ENCODE data around the gene CEL.

DNA sequence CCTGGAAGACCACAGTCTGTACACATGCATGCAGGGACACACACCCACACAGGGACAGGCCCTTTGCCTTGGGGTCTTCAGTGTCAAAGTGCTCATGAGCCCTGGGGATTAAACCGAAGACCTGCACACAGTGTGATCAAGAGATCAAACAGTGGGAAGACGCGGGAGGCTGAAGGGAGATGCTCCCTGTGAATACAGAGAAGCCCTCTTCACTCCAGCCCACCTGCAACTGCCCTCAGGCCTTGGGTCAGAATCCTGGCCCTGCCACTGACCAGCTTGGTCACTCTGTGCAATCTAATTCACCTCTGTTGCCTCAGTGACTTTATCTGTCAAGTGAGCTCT, 56.4 kb downstream of the CEL start:
- TF ChIP-seq, protein P1, sequence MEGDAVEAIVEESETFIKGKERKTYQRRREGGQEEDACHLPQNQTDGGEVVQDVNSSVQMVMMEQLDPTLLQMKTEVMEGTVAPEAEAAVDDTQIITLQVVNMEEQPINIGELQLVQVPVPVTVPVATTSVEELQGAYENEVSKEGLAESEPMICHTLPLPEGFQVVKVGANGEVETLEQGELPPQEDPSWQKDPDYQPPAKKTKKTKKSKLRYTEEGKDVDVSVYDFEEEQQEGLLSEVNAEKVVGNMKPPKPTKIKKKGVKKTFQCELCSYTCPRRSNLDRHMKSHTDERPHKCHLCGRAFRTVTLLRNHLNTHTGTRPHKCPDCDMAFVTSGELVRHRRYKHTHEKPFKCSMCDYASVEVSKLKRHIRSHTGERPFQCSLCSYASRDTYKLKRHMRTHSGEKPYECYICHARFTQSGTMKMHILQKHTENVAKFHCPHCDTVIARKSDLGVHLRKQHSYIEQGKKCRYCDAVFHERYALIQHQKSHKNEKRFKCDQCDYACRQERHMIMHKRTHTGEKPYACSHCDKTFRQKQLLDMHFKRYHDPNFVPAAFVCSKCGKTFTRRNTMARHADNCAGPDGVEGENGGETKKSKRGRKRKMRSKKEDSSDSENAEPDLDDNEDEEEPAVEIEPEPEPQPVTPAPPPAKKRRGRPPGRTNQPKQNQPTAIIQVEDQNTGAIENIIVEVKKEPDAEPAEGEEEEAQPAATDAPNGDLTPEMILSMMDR (conservative IDR thresholded peaks at IDR 0.05; ENCODE audit: low read depth in 2 of 2) = no peak
- TF ChIP-seq EZH2 (IDR thresholded peaks at IDR 0.05; ENCODE audit: low read depth, unreplicated experiment) (no peak), EZH2phosphoT487 (IDR thresholded peaks at IDR 0.05; ENCODE audit: unreplicated experiment) (no peak), POLR2AphosphoS5 (IDR thresholded peaks at IDR 0.05; ENCODE audit: low read depth) (no peak), NANOG (IDR thresholded peaks at IDR 0.05; ENCODE audit: borderline replicate concordance) (no peak), JUNB (IDR thresholded peaks at IDR 0.05; ENCODE audit: unreplicated experiment) (no peak), STAT1 (IDR thresholded peaks at IDR 0.05; ENCODE audit: unreplicated experiment) (no peak), CREB1 (CRISPR knock-in tag; IDR thresholded peaks at IDR 0.05; ENCODE audit: low read depth) (no peak), ZNF114 (CRISPR knock-in tag; IDR thresholded peaks at IDR 0.05) (no peak), ZNF331 (CRISPR knock-in tag; IDR thresholded peaks at IDR 0.05; ENCODE audit: low read depth) (no peak)
- TF ChIP-seq, protein P2, sequence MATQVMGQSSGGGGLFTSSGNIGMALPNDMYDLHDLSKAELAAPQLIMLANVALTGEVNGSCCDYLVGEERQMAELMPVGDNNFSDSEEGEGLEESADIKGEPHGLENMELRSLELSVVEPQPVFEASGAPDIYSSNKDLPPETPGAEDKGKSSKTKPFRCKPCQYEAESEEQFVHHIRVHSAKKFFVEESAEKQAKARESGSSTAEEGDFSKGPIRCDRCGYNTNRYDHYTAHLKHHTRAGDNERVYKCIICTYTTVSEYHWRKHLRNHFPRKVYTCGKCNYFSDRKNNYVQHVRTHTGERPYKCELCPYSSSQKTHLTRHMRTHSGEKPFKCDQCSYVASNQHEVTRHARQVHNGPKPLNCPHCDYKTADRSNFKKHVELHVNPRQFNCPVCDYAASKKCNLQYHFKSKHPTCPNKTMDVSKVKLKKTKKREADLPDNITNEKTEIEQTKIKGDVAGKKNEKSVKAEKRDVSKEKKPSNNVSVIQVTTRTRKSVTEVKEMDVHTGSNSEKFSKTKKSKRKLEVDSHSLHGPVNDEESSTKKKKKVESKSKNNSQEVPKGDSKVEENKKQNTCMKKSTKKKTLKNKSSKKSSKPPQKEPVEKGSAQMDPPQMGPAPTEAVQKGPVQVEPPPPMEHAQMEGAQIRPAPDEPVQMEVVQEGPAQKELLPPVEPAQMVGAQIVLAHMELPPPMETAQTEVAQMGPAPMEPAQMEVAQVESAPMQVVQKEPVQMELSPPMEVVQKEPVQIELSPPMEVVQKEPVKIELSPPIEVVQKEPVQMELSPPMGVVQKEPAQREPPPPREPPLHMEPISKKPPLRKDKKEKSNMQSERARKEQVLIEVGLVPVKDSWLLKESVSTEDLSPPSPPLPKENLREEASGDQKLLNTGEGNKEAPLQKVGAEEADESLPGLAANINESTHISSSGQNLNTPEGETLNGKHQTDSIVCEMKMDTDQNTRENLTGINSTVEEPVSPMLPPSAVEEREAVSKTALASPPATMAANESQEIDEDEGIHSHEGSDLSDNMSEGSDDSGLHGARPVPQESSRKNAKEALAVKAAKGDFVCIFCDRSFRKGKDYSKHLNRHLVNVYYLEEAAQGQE (IDR thresholded peaks at IDR 0.05; ENCODE audit: unreplicated experiment) = no peak
- TF ChIP-seq, protein P3, sequence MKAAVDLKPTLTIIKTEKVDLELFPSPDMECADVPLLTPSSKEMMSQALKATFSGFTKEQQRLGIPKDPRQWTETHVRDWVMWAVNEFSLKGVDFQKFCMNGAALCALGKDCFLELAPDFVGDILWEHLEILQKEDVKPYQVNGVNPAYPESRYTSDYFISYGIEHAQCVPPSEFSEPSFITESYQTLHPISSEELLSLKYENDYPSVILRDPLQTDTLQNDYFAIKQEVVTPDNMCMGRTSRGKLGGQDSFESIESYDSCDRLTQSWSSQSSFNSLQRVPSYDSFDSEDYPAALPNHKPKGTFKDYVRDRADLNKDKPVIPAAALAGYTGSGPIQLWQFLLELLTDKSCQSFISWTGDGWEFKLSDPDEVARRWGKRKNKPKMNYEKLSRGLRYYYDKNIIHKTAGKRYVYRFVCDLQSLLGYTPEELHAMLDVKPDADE (IDR thresholded peaks at IDR 0.05) = no peak
- TF ChIP-seq, protein P4, sequence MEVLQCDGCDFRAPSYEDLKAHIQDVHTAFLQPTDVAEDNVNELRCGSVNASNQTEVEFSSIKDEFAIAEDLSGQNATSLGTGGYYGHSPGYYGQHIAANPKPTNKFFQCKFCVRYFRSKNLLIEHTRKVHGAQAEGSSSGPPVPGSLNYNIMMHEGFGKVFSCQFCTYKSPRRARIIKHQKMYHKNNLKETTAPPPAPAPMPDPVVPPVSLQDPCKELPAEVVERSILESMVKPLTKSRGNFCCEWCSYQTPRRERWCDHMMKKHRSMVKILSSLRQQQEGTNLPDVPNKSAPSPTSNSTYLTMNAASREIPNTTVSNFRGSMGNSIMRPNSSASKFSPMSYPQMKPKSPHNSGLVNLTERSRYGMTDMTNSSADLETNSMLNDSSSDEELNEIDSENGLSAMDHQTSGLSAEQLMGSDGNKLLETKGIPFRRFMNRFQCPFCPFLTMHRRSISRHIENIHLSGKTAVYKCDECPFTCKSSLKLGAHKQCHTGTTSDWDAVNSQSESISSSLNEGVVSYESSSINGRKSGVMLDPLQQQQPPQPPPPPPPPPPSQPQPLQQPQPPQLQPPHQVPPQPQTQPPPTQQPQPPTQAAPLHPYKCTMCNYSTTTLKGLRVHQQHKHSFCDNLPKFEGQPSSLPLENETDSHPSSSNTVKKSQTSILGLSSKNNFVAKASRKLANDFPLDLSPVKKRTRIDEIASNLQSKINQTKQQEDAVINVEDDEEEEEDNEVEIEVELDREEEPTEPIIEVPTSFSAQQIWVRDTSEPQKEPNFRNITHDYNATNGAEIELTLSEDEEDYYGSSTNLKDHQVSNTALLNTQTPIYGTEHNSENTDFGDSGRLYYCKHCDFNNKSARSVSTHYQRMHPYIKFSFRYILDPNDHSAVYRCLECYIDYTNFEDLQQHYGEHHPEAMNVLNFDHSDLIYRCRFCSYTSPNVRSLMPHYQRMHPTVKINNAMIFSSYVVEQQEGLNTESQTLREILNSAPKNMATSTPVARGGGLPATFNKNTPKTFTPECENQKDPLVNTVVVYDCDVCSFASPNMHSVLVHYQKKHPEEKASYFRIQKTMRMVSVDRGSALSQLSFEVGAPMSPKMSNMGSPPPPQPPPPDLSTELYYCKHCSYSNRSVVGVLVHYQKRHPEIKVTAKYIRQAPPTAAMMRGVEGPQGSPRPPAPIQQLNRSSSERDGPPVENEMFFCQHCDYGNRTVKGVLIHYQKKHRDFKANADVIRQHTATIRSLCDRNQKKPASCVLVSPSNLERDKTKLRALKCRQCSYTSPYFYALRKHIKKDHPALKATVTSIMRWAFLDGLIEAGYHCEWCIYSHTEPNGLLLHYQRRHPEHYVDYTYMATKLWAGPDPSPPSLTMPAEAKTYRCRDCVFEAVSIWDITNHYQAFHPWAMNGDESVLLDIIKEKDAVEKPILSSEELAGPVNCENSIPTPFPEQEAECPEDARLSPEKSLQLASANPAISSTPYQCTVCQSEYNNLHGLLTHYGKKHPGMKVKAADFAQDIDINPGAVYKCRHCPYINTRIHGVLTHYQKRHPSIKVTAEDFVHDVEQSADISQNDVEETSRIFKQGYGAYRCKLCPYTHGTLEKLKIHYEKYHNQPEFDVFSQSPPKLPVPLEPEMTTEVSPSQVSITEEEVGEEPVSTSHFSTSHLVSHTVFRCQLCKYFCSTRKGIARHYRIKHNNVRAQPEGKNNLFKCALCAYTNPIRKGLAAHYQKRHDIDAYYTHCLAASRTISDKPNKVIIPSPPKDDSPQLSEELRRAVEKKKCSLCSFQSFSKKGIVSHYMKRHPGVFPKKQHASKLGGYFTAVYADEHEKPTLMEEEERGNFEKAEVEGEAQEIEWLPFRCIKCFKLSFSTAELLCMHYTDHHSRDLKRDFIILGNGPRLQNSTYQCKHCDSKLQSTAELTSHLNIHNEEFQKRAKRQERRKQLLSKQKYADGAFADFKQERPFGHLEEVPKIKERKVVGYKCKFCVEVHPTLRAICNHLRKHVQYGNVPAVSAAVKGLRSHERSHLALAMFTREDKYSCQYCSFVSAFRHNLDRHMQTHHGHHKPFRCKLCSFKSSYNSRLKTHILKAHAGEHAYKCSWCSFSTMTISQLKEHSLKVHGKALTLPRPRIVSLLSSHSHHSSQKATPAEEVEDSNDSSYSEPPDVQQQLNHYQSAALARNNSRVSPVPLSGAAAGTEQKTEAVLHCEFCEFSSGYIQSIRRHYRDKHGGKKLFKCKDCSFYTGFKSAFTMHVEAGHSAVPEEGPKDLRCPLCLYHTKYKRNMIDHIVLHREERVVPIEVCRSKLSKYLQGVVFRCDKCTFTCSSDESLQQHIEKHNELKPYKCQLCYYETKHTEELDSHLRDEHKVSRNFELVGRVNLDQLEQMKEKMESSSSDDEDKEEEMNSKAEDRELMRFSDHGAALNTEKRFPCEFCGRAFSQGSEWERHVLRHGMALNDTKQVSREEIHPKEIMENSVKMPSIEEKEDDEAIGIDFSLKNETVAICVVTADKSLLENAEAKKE (CRISPR knock-in tag; IDR thresholded peaks at IDR 0.05) = no peak
